Right atrium auricular region (tissue), 2 donors: Measurements from ENCODE around the gene SLC35F4. TPM values are rescaled to one million over a fixed set of nuclear protein-coding genes. Genes with fewer than 3 reads are reported as not detected.

ENCODE experiments used
- DNase-seq: peaks from one replicate; pipeline ENCODE4 v3.0.0-alpha.2; 2019; ENCODE audit warnings: low spot score
- H3K27ac ChIP-seq, 2 donors: fragments of 200-600 bp; sonication (generic); 1 replicate in 1 of 2; 2 replicates in 1 of 2; pipeline ENCODE4 v1.5.1; 2016 to 2019
- H3K27me3 ChIP-seq, 2 donors: fragments of 200-600 bp; sonication (generic); one replicate each; pipeline versions ENCODE4 v1.5.1 to v1.6.0; 2017 to 2019
- H3K36me3 ChIP-seq: fragments of 200-600 bp; sonication (generic); one replicate; pipeline ENCODE4 v1.5.1; 2016
- H3K4me1 ChIP-seq, 2 donors: fragments of 200-600 bp; sonication (generic); one replicate each; pipeline versions ENCODE4 v1.5.1 to v1.6.0; 2017 to 2019
- H3K4me3 ChIP-seq, 2 donors: fragments of 200-600 bp; sonication (generic); 1 replicate in 1 of 2; 2 replicates in 1 of 2; pipeline ENCODE4 v1.5.1; 2017 to 2019; ENCODE audit warnings: mild to moderate bottlenecking in 1 of 2, moderate library complexity in 1 of 2
- H3K9me3 ChIP-seq, 2 donors: fragments of 200-600 bp; sonication (generic); one replicate each; pipeline ENCODE4 v1.5.1; 2019
- CTCF ChIP-seq, 2 donors: fragments of 200-600 bp; sonication (generic); IDR thresholded peaks; one replicate each; pipeline ENCODE4 v1.5.1; 2019; ENCODE audit warnings: antibody characterized with exemption in 2 of 2
- total RNA-seq, 2 donors: library from RNA; depleted of rRNA; stranded (reverse); fragments of >200 nt; gene quantifications; one replicate each; pipeline ENCODE4 v1.1.0, GENCODE V29; 2016

The SLC35F4 gene
- total RNA-seq, 2 donors from 2014 or later, result not detected

GRCh38 chr14:57611555-57612075 is 254.3 kb downstream of the SLC35F4 start:
- DNase-seq, result no peak
- Histone ChIP-seq H3K4me3 (no peak overlapping the region), H3K4me1 (no peaks in the 10 kb centered on the region), H3K27ac (no peak overlapping the region), H3K27me3 (no peaks in the 10 kb centered on the region), H3K9me3 (no peaks in the 10 kb centered on the region), H3K36me3 (no peaks in the 10 kb centered on the region)
- no peak for TF ChIP-seq CTCF (IDR thresholded peaks at IDR 0.05)

- no peaks in the 10 kb centered on the region for H3K27me3 ChIP-seq
- no peaks in the 10 kb centered on the region for H3K36me3 ChIP-seq
- H3K9me3 ChIP-seq, result no peaks in the 10 kb centered on the region
- no peak for DNase-seq
- no peak overlapping the region for H3K27ac ChIP-seq
- no peak for TF ChIP-seq CTCF (IDR thresholded peaks at IDR 0.05)
- no peaks in the 10 kb centered on the region for H3K4me1 ChIP-seq
- H3K4me3 ChIP-seq, result no peak overlapping the region
Observed at GRCh38 chr14:57610631-57611030, 255.3 kb downstream of the SLC35F4 start.

- no peak overlapping the region for H3K4me3 ChIP-seq
- no peak overlapping the region for H3K27ac ChIP-seq
- no peaks in the 10 kb centered on the region for H3K4me1 ChIP-seq
- H3K27me3 ChIP-seq, result no peaks in the 10 kb centered on the region
- H3K36me3 ChIP-seq, result no peaks in the 10 kb centered on the region
- no peaks in the 10 kb centered on the region for H3K9me3 ChIP-seq
- no peak for DNase-seq
- TF ChIP-seq CTCF (IDR thresholded peaks at IDR 0.05), result no peak
Observed at GRCh38 chr14:57609192-57610075, 256.5 kb downstream of the SLC35F4 start.

- Histone ChIP-seq H3K9me3 (no peaks in the 10 kb centered on the region), H3K4me3 (no peak overlapping the region), H3K27ac (no peak overlapping the region), H3K27me3 (no peaks in the 10 kb centered on the region), H3K36me3 (no peaks in the 10 kb centered on the region), H3K4me1 (no peaks in the 10 kb centered on the region)
- DNase-seq, result no peak
- no peak for TF ChIP-seq CTCF (IDR thresholded peaks at IDR 0.05)
Observed at GRCh38 chr14:57607086-57607485, 258.8 kb downstream of the SLC35F4 start.

GRCh38 chr14:57583396-57583795 is 282.5 kb downstream of the SLC35F4 start:
- DNase-seq, result no peak
- H3K4me3 ChIP-seq, result no peak overlapping the region
- TF ChIP-seq CTCF (IDR thresholded peaks at IDR 0.05), result no peak

More at GRCh38 chr14:57583396-57583795, 282.5 kb downstream of the SLC35F4 start:
- Histone ChIP-seq H3K36me3 (no peaks in the 10 kb centered on the region), H3K4me1 (no peaks in the 10 kb centered on the region), H3K27ac (no peak overlapping the region), H3K9me3 (peaks cover 0 to 6% of the 10 kb centered on the region in 2 donors), H3K27me3 (no peaks in the 10 kb centered on the region)
